BLaER1 (cell line): ENCODE results near the gene CACFD1.
A peak's percentile ranks its signal among the peaks of the same experiment; 100 is the strongest.

Source experiments
- H3K27ac ChIP-seq: shearing (Covaris generic); formaldehyde crosslinking; 2 replicates; pipeline ENCODE4 v1.8.1; 2022
- H3K27me3 ChIP-seq: shearing (Covaris generic); formaldehyde crosslinking; 2 replicates; pipeline ENCODE4 v1.8.1; 2022
- H3K36me3 ChIP-seq: shearing (Covaris generic); formaldehyde crosslinking; 2 replicates; pipeline ENCODE4 v1.8.1; 2022
- H3K4me1 ChIP-seq: shearing (Covaris generic); formaldehyde crosslinking; 2 replicates; pipeline ENCODE4 v1.8.1; 2022
- H3K4me2 ChIP-seq: shearing (Covaris generic); formaldehyde crosslinking; 2 replicates; pipeline ENCODE4 v1.8.1; 2022
- H3K4me3 ChIP-seq: shearing (Covaris generic); formaldehyde crosslinking; 2 replicates; pipeline ENCODE4 v1.8.1; 2022
- H3K9ac ChIP-seq: shearing (Covaris generic); formaldehyde crosslinking; 2 replicates; pipeline ENCODE4 v1.8.1; 2022
- H3K9me3 ChIP-seq: shearing (Covaris generic); formaldehyde crosslinking; 2 replicates; pipeline ENCODE4 v1.8.1; 2022
- H4K20me1 ChIP-seq: shearing (Covaris generic); formaldehyde crosslinking; 2 replicates; pipeline ENCODE4 v1.8.1; 2022
- Cebpa-rat ChIP-seq: shearing (Covaris generic); IDR thresholded peaks from 2 replicates; pipeline ENCODE4 v1.8.1; 2022

CACFD1 gene

DNA sequence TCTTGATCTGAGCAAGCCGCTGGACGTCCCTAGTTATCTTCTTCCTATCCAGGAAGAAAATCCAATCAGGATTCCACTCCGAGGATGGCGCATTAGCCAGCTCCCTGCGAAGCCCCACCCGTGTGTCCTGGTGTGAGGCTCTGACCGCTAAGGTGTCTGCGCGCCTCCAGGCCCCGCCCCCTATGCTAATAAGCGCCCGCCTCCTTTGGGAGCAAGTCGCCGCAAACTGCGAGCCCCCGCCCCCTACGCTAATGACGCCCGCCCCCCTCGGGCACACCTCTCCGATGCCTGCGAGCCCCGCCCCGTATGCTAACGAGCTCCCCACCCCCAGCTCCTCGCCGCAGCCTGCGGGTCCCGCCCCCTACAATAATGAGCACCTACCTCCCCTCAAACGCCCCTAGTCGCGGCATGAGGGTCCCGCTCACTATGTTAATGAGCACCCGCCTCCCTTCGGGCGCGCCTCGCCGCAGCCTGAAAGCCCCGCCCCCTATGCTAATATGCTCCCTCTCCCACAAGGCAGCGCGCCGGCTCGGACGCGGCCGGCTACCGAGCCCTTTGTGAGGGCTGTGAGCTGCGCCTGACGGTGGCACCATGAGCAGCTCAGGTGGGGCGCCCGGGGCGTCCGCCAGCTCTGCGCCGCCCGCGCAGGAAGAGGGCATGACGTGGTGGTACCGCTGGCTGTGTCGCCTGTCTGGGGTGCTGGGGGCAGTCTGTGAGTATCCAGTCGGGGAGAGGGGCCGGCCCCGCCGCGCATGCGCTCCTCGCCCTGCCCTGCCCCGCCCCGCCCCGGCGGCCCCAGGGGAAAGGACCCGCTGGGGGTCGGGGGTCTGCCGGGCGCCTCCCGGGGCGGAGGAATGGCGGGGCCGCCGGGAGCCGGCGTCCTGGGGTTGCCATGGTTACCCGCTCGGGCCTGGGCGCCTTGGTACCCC is at the start of gene CACFD1:
TSS of gene CACFD1 (plus strand) at position 503 of the 929 bp plus-strand sequence. CDS start at position 592, 89 bp downstream.
- Histone ChIP-seq H3K4me1 (peaks cover 55% of the 10 kb centered on the region), H3K4me3 (peak within 1 kb of the TSS; percentile 80), H3K9ac (peak within 1 kb of the TSS; percentile 87), H3K27ac (peak within 1 kb of the TSS; percentile 85), H3K36me3 (peaks cover 16% of the 10 kb centered on the region; the same call in 1 of the 2 replicates), H3K9me3 (no peaks in the 10 kb centered on the region), H4K20me1 (peaks cover 39% of the 10 kb centered on the region), H3K27me3 (no peaks in the 10 kb centered on the region), H3K4me2 (peak within 1 kb of the TSS; percentile 91)
- TF ChIP-seq Cebpa-rat: no peak

DNA sequence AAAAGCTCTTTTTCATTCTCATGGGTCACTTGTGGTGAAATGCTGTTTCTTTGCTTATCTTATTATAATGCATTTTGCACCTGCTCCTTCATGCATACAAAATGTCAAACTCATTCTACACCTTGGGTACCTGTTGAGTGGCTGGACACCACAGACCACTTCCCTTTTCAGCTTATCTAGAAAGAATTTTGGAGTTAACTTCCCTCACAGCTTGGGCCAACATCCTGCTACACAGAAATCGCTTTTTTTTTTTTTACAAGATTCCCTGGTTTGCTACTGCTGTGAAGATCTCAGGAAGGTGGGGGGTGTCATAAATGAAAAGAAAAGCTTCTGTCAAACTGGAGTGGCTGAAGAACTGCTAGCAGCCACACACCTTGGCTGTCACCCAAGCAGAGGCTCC is 44.6 kb upstream of the CACFD1 start:
- no peak for TF ChIP-seq Cebpa-rat
- H3K4me2 ChIP-seq: peak overlapping the region; percentile 94; the same call in 1 of the 2 replicates
- H3K9me3 ChIP-seq: no peaks in the 10 kb centered on the region
- H3K27me3 ChIP-seq: no peaks in the 10 kb centered on the region
- peaks cover 72% of the 10 kb centered on the region for H4K20me1 ChIP-seq
- H3K4me3 ChIP-seq: no peak overlapping the region
- peaks cover 43% of the 10 kb centered on the region for H3K4me1 ChIP-seq
- H3K27ac ChIP-seq: no peak overlapping the region
- H3K9ac ChIP-seq: no peak overlapping the region
- H3K36me3 ChIP-seq: peaks cover 64% of the 10 kb centered on the region

DNA sequence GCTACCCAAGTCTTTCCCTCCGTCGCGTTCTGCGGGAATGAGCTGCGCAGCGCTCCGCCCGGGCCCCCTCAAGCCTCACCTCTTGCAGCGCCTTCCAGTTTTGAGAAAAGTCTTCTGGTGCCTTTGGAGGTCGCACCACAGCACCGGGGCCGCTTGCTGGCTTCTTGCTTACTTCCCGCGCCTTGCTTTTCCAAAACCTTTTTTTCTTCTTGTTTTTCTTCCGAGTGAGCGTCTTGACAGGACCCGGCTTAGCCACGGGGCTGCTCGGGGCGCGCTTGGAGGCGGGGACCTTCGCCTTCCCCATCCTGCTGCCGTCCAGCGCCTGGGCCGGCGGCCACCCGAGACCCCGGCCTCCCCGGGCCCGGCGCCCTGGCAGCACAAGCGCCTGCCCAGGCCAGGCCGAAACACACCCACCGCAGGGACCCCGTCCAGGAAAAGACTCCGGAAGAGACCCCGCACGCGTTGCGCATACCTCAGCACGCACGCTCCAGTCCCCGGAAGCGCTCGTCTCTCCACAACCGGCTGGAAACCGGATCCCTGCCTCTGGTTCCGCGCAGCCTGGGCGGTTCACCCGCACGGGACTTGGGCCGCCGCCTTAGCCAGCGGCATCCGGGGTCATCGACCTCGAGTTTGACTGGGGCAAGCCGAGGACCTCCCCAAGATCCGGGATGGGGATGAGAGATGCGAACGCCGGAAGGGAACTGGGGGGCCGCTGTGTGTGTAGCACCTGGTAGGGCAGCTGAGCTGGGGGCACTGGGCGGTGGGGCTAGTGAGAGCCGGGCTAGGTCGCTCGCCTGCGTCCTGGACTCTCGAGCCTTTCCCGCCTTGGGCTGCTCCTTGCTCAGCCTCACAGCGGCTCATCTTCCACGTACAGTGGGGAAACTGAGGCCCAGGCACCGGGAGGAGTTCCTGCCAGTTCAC is 42.0 kb upstream of the CACFD1 start, which contains the start of gene REXO4:
TSS of gene REXO4 (minus strand) at position 470 of the 921 bp plus-strand sequence. CDS start at position 304, 166 bp downstream.
- peaks cover 57% of the 10 kb centered on the region for H3K4me1 ChIP-seq
- peak within 1 kb of the TSS; percentile 96 for H3K27ac ChIP-seq
- H3K27me3 ChIP-seq: no peaks in the 10 kb centered on the region
- peak within 1 kb of the TSS; percentile 78 for H3K4me3 ChIP-seq
- H3K4me2 ChIP-seq: peak within 1 kb of the TSS; percentile 94
- H3K9ac ChIP-seq: peak within 1 kb of the TSS; percentile 89
- TF ChIP-seq Cebpa-rat: no peak
- H3K9me3 ChIP-seq: no peaks in the 10 kb centered on the region
- peaks cover 46% of the 10 kb centered on the region for H4K20me1 ChIP-seq
- peaks cover 38% of the 10 kb centered on the region for H3K36me3 ChIP-seq

DNA sequence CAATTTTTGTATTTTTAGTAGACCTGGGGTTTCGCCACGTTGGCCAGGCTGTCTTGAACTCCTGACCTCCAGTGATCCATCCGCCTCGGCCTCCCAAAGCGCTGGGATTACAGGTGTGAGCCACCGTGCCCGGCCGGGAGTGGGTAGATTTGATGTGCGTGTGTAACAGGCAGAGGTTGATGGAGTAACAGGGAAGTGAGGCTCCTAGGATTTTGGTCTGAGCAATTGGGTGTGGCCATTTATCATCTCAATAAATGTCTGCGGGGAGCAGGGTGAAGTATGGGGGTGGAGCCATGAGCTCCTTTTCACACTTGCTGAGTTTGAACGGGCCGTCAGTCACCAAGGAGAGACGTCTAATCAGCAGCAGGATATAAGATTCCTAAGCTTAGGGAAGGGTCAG is 40.8 kb upstream of the CACFD1 start:
- peak overlapping the region; percentile 94 for H3K4me2 ChIP-seq
- H3K9ac ChIP-seq: no peak overlapping the region
- H3K4me3 ChIP-seq: peak overlapping the region; percentile 78; the same call in 1 of the 2 replicates
- no peaks in the 10 kb centered on the region for H3K9me3 ChIP-seq
- peaks cover 57% of the 10 kb centered on the region for H3K4me1 ChIP-seq
- H3K27ac ChIP-seq: no peak overlapping the region
- TF ChIP-seq Cebpa-rat: no peak
- peaks cover 26% of the 10 kb centered on the region for H3K36me3 ChIP-seq
- H3K27me3 ChIP-seq: no peaks in the 10 kb centered on the region
- H4K20me1 ChIP-seq: peaks cover 34% of the 10 kb centered on the region

DNA sequence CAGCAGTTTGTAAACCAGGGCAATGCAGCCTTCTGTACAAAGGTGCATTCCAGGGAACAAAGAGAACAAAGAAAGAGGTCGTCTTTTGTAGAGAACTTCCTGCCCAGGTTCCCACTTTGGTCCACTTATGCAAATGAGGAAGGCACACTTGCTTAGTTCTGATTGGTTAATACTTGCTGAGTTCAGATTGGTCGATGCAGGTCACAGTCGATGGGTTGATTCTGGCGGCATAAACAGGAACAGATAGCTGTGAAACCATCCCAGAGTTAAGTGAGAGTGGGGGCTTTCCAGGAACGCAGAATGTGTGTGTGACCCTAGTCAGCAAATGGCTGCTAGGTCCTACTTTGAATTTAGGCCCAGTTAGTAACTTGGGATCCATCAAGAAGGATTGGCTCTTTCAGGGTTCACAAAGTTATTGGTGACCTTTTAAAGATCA is 39.4 kb upstream of the CACFD1 start:
- H3K4me1 ChIP-seq: peaks cover 52% of the 10 kb centered on the region
- peaks cover 12% of the 10 kb centered on the region for H3K36me3 ChIP-seq
- no peak overlapping the region for H3K4me3 ChIP-seq
- TF ChIP-seq Cebpa-rat: no peak
- peaks cover 20% of the 10 kb centered on the region for H4K20me1 ChIP-seq
- H3K4me2 ChIP-seq: peak overlapping the region; percentile 47
- H3K27ac ChIP-seq: no peak overlapping the region
- no peaks in the 10 kb centered on the region for H3K9me3 ChIP-seq
- no peak overlapping the region for H3K9ac ChIP-seq
- no peaks in the 10 kb centered on the region for H3K27me3 ChIP-seq

DNA sequence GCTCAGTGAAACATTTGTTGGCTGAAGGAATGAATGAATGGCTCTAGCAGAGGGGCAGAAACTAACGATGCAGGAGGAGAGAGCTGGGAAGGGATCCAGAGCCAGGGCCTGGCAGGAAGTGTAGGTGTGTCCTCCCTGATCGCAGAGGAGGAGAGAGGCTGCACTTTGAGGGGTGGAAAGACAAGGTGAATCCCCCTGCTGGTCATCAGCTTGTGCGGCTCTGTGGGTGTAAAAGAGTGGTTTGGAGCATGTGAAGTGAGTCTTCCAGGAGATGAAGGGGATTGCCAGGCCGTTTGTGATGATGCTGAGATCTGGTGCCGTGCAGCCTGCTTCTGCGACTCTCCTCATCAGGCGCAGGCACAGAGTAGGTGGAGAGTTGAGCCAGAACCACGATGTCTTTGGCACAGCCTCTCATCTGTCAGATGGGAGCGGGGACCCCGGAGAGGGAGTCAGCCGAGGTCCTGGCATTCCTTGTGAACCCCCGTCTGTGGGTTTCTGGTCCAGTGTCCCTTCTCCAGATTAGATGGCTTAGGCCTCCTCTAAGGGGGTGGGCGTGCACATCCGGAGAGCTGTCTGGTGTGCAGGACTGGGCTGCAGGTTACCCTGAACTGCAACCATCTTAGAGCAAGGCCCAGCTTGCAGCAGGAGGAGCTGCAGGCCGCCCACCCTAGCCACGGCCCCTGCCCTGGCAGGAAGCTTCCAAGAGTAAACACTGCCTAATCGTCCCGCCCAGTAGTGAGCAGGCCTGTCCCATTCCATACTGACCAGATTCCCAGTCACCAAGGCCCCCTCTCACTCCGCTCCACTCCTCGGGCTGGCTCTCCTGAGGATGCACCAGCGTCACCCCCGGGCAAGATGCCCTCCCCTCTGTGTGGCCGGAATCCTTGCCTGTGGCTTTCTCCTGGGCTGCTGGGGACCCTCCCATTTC is 37.9 kb upstream of the CACFD1 start, which contains the start of gene ADAMTS13:
TSS of gene ADAMTS13 (plus strand) at position 753 of the 928 bp plus-strand sequence. CDS start at position 830, 77 bp downstream.
- peak within 1 kb of the TSS; percentile 46; the same call in 1 of the 2 replicates for H3K27ac ChIP-seq
- H3K9me3 ChIP-seq: no peaks in the 10 kb centered on the region
- peaks cover 12% of the 10 kb centered on the region for H3K27me3 ChIP-seq
- H3K4me1 ChIP-seq: peaks cover 37% of the 10 kb centered on the region
- no peak within 1 kb of the TSS for H3K4me2 ChIP-seq
- no peak within 1 kb of the TSS for H3K4me3 ChIP-seq
- no peaks in the 10 kb centered on the region for H3K36me3 ChIP-seq
- no peak for TF ChIP-seq Cebpa-rat
- H4K20me1 ChIP-seq: peaks cover 5% of the 10 kb centered on the region
- H3K9ac ChIP-seq: no peak within 1 kb of the TSS

DNA sequence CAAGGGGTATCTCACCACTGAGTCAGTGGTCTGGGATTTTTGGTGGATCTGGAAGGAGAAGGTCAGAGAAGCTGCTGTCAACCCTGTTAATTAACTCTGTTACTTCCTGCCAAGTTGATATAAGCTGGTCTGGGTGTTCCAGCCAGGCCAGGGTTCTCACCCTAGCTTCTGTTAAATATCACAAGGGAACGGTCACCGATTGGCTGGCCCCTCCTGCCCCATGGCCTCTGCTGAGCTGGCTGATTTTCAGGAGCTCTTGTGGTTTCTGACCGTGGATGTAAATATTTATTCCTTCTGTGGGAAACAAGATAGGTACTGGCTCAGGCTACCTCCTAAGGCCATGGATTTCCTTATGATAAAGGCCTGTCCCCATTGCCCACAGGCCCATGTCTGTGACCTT is 36.6 kb upstream of the CACFD1 start:
- Histone ChIP-seq H3K9ac (no peak overlapping the region), H3K27ac (no peak overlapping the region)
- no peak for TF ChIP-seq Cebpa-rat

DNA sequence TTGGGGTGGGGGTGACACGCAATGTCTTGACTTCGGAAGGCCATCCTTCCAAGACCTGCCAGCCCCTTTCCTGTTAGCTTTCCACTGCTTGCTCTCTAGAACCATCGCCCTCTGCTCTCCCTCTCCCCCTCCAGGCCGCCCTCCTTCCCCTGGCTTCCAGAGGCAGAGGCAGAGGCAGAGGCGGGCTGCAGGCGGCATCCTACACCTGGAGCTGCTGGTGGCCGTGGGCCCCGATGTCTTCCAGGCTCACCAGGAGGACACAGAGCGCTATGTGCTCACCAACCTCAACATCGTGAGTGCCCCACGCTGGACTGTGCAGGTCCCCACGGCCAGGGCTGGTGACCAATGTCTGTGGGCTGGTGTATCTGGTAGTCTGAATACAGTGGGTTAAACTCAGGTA is 35.6 kb upstream of the CACFD1 start:
- Histone ChIP-seq H3K4me2 (no peak overlapping the region), H3K4me1 (peaks cover 24% of the 10 kb centered on the region), H3K4me3 (no peak overlapping the region), H3K9ac (no peak overlapping the region), H4K20me1 (no peaks in the 10 kb centered on the region), H3K27me3 (peaks cover 34% of the 10 kb centered on the region), H3K9me3 (peaks cover 11% of the 10 kb centered on the region), H3K27ac (no peak overlapping the region), H3K36me3 (no peaks in the 10 kb centered on the region)
- TF ChIP-seq Cebpa-rat: no peak

More for the DNA sequence above, 36.6 kb upstream of the CACFD1 start:
- Histone ChIP-seq H4K20me1 (no peaks in the 10 kb centered on the region), H3K4me1 (peaks cover 34% of the 10 kb centered on the region), H3K4me3 (no peak overlapping the region), H3K9me3 (peaks cover 11% of the 10 kb centered on the region), H3K4me2 (no peak overlapping the region), H3K27me3 (peaks cover 25% of the 10 kb centered on the region), H3K36me3 (no peaks in the 10 kb centered on the region)
